Measurements from ENCODE around the gene MEIS1.
A peak's percentile ranks its signal among the peaks of the same experiment; 100 is the strongest.

Gene MEIS1

DNA sequence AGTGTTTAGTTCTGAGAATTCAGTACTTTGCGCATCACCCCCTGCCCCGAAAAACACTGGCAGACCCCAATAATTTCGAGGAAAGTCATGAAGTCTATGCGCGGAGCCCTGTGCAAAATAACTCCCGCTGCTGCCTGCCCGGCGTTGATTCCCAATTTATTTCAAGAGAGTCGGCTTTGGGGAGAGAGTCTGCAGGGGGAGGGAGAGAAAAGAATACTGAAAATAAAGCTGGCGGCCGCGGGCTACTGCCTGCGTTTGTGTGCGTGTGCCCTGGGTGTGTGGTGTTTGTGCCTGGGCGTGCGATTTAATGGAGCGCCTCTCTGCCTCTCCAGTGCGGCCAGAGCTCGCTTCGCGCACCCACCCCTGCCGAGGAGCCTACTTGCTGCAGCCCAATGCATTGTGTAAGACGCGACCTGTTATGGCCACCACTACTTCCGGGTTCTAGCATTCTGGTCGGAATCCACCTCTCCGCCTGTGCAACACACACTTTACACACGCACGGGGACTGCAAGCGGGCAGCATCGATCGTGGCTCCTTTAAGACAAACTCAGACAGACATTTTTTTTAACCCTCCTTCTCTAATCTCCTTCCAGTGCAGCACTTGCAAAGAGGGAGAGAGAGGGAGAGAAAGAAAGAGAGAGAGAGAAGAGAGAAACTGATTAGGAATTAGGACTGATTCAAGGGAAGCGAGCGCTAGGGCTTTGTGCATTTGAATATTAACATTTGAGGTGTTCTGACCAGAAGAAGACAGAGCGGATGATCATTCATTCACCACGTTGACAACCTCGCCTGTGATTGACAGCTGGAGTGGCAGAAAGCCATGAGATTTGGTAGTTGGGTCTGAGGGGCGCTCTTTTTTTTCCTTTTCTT is at the start of gene MEIS1:
MEIS1 (plus strand) TSS at position 447 of the 870 bp plus-strand sequence. CDS start 732 bp downstream, outside the sequence.
- DNase-seq = peak; percentile 97

DNA sequence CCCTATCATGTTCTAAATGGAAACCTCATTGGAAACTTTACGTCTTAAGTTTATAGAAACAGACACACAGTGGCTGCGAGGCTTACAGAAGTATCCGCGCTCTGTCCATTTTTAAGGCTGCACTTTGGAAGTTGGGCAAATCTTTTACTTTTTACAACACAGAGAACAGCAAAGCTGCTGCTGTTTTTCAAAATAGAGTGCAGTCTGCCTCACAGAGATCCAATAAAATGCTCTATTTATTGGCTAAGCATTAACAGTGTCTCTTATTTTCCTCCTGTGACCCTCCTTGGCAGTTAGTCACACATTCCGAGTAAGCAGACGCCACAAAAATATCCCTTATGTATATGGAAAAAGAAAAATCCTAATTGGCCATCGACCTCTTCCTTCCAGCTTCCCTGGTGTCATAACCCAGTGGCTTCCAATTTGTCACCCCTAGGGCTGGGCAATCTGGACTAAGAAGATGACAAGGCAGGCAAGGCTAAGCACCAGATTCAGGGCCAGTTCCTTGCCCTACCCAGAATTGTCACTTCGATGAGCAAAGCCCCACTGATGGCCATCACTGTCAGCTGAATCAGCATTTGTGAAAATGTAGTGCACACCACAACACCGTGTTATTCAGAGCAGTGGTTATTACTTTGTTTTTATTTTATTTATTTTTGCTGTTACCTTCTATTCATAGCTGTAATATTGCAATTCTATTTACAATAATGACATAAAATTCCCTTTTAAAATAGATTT is 47.7 kb upstream of the MEIS1 start:
- no peak for DNase-seq

DNA sequence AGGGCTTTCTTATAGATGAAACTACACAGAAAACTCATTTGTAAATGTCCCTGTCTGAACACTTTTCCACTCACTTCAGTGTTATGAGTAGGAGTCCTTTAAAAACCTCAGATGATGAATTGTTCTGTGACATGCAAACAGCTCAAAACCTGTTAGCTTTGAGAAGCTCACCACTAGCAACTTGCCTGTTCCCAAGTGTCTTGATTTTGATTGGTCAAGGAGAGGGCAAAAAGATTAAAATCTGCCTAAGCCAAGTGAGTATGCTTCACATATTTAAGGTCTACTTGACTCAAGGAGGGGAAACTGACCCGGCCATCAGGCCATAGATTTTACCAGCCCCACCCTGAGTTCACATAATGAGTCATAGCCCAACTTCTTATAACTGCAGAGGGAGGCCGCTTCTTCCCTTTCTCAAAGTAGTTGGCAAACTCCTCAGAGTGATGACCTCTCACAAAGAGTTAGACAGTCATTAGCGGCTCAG is 45.2 kb upstream of the MEIS1 start:
- no peak for DNase-seq

DNA sequence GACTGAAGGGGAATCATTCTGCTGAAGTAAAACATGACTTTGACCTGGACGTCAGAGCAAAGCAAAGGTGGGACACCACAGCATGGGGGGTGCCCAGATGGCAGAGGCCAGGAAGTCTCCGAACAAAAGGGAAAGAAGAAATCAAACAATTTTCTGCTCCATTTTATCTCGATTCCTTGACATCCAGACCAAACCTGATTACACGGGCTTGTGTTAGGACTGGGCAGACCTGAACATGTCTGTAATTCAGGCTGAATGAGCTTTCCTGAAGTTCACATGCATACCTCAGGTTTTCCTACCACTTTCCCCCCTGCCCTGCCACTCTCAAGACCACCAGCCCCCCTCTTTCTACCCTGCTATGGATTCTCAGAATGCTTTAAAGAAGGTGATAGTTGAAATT is 44.8 kb upstream of the MEIS1 start:
- no peak for DNase-seq

DNA sequence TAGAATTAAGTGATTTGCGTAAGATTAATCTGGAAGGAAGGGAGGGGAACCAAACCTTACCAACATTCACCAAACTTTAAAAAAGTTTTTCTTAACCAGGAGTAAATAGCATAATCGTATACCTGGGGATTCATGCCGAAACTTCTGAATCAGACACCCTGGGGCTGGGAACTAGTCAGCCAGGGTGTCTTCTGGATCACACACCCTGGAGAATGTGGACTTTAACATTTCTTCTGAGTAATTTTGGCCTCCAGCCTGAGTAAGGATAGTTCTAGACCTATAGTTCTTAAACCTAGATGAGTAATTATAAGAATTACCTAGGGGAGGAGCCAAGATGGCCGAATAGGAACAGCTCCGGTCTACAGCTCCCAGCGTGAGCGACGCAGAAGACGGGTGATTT is 44.1 kb upstream of the MEIS1 start:
- no peak for DNase-seq

DNA sequence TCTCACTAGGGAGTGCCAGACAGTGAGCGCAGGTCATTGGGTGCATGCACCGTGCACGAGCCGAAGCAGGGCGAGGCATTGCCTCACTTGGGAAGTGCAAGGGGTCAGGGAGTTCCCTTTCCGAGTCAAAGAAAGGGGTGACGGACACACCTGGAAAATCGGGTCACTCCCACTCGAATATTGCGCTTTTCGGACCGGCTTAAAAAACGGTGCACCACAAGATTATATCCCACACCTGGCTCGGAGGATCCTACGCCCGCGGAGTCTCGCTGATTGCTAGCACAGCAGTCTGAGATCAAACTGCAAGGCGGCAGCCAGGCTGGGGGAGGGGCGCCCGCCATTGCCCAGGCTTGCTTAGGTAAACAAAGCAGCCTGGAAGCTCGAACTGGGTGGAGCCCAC is 43.7 kb upstream of the MEIS1 start:
- DNase-seq = peak; percentile 9

DNA sequence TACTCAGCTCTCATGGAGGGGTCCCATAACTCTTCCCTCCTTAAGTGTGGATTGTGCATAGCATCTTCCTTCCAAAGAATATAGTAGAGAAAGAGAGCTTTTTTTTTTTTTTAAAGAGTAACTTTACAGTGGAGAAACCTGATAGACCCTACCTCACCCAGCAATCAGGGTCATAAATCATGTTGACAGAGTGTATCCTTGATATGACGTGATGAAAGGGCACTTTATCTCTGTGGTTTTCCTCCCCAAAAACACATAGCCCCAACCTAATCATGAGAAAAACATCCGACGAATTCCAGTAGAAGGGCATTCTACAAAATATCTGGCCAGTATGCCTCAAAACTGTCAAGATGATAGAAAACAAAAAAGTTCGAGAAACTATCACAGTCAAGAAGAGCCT is 29.5 kb upstream of the MEIS1 start:
- no peak for DNase-seq

DNA sequence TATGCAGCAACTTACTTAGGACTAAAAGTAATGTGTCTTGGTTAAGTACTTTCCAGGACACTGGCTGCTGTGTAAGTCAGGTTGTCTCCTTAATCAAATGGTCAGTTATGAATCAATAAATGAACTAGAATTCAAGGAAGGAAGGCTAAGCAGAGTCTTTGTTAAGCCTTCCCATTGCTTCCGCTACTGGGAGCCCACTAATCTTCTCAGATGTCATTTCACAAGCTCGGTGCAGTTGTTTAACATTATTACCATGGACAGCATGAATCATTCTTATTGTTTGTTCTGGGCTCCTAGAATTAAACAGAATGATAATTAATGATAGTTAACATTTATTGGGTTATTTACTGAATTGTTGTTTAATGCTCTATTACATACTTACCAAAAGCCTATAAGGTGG is 26.0 kb upstream of the MEIS1 start:
- DNase-seq = no peak

DNA sequence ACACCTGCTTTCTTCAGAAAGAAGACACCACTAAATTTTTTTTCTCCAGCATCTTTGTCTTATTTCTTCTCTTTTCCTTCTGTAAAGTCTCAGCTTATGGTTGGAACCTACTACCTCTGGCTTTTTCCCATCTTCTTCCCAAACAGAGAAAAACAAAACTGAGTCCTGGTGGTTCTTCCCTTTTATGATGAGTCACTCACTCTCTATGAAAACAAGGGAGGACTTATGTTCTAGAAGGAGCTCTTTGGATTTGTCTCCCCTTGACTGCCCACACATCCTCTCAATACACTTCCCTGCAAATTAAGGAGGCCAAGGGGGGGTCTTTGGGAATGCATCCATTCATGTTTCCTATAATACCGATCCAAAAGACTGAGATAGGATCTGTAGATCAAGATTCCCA is 22.1 kb upstream of the MEIS1 start:
- no peak for DNase-seq

DNA sequence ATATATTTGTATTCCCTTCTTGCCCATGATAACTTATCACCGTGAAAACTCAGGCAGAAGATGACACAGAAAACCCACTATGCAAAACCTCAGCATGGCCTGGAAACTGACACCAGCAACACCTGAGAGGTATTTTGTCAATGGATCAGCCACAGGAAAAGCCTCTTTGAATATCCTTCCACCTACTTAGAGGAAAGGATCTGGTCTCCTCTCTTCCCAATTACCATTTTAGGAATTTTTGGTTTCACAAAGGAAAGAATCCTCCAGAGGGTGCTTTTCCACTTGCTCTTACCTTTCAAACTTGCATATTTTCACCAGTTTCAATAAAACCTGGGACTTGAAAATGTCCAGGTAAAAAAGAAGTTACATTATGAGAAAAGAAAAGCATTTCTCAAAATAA is 20.0 kb upstream of the MEIS1 start:
- no peak for DNase-seq

DNA sequence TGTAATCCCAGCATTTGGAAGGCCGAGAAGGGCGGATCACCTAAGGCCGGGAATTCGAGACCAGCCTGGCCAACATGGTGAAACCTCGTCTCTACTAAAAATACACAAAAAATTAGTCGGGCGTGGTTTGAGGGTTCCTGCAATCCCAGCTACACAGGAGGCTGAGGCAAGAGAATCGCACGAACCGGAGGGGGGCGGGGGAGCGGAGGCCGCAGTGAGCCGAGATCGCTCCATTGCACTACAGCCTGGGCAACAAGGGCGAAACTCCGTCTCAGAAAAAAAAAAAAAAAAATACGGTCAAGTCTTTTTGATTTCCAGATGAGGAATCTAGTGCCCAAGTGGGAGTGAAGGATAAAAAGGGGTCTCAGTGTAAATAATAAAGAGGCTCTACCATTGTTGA is 16.5 kb upstream of the MEIS1 start:
- DNase-seq = no peak

DNA sequence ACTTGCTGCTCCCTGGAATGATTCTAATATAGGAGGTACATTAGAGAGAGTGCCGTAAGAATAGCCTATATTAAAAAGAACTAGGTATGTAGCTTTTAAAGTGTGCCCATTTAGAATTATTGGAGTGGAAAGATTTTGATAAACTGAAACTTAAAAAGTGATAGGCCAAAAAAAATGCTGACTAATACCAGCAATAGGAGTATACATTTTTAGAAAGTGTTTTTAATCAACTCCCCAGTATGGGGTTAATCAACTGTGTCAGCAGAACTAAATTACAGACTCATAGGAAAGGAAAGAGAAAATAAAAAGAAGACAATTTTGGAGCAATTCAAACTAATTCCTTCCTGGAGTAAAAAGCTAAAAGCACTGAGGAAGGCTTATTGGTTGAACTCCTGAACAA is 13.3 kb upstream of the MEIS1 start:
- DNase-seq = no peak

DNA sequence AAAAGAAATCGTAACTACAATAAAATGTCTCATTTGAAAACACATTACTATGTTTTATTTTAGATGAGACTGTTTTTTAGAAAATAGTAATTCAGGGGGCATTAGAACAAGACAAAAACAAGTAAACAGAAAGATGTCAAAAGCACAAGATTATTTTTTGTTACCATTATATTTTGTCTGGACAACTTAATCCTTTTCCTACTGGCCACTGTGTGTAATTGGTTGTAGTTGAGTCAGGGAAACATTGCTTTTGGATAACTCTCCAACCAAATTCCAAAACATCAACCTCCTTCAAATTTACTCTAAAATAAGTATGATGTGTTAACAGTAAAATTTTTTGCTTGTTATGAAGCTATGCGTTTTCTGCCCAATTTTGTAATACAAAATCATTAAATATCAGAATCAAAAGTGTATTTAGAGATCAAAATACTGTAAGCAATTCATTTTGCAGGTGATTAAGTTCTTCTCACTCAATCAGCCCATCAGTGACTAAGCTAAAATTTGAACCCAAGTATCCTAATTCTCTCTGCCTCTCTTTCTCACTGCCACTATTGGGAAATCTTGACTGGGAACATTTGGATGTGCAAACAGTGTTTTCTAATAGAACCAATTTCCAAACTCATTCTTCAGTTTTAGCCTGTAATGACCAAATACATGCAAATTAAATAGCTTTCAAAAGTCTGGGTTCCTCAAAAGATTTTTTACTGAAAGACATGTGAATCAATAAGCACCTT is 11.4 kb upstream of the MEIS1 start:
- DNase-seq = no peak

DNA sequence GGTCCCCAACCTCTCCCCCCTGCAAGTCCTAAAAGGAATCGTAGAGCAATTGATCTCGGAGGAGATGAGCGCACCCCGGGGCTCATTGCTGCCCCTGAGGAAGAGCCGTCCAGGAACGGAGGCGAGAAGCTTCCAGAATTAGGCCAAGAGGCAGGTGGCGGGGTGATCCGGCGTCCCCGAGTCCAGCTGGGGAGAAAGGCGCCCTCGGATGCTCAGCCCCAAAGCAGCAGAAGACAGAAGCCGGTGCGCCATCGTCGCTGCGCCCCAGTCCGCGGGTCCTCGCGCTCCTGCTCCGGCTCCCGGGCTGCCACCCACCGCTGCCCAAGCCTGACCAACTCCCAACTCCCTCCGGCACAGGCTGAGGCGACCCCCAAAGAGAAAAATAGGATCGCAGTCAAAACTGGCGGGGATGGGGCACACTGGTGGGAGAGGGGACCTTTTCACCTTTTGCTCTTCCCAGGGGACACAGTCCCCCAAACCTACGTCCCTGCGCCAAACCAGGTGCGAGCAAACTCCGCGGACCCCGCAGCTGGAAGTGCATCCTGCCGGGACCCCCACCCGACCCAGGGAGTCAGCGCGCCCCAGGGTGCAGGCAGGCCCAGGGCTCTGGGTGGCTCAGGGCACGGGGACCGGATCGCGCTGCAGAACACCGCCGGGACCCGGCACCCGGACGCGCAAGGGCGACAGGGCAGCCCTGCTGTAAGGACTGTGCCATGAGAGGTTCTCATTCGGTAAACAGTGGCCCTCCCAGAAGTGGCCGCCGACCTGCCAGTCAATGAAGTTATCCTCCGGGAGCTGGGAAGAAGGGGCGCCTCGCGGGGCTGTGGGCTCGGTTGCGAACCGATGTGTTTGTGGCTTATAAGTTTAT is 8.4 kb upstream of the MEIS1 start:
- peak; percentile 24 for DNase-seq

DNA sequence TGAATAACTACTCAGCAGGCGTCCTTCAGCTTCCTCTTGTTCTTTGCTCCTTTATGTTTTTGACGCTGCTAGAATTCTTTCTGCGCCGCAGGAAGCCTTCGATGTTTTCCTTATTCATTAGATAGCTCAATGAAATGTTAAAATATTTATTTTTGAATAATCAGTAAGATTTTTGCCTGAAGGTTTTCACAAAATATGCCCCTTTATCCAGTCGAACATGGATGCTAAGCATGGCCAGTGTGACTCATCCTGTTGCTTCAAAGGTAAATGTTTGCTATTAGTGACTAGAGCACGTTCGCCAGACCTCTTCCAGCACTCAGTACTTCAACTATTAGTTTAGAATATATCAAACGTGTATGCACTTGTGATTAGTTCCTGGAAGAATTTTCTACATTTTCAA is 7.6 kb upstream of the MEIS1 start:
- peak; percentile 47 for DNase-seq

DNA sequence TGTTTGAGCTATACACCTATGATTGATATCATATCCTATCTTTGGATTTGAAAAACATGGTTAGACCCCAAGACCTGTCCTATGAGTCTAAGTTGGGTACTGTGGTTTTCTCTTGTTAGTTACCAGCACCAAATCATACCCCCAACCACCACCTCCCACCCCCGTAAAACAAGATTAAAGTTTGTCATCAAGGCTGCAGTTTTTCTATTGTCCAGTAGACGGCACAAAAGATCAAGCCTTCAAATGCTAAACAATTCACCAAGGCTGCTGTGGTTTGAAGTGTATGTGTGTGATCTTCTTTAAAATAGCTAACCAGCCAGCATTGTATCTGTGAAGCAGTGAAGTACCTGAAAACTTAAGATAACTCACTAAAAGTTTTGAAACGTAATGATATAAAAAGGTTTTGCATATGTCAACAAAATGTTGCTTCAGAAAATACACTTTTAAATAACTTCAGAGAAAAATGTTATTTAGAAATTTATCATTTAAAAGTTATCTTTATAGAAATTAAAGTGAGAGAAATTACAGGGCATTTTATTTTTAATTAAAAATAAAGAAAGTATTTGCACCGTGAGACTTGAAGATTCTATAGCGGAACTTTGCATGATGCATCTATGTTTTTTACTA is 5.8 kb upstream of the MEIS1 start:
- DNase-seq = peak; percentile 62

DNA sequence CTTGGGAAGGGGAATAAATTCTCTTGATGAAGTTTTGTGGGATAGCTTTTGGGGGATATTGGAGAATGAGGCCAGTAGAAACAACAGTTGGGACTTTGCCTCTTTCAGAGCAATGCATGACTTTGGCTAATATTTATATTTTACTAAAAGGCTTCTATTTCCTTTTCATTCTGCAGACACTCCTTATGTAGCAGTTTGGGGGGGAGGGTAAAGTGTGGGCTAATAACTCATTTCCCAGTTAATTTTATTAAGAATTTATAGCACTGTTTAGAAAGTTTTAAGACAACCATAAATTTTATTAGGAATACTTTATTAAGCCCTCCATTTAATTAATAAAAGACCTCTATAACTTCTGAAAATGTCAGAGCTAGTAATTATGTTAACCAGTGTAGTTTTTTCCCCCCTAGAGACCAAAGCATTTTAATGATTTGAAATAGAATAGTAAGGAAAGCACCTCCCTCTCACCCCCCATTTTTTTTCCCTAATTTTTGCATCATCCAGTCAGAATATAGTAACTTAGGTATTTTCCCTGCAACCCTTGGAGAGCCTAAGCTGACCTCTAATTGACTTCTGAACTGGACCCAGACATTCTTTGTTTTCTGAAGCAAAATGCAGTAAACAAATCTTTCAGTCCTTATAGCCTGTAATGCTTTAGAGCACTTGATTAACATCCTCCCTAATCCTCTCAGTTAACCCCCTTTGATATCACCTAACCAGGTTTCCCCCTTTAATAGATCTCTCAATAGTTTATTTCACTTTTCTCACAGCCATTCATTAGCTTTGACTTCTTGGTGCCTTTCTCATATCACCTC is 5.0 kb upstream of the MEIS1 start:
- DNase-seq = no peak

DNA sequence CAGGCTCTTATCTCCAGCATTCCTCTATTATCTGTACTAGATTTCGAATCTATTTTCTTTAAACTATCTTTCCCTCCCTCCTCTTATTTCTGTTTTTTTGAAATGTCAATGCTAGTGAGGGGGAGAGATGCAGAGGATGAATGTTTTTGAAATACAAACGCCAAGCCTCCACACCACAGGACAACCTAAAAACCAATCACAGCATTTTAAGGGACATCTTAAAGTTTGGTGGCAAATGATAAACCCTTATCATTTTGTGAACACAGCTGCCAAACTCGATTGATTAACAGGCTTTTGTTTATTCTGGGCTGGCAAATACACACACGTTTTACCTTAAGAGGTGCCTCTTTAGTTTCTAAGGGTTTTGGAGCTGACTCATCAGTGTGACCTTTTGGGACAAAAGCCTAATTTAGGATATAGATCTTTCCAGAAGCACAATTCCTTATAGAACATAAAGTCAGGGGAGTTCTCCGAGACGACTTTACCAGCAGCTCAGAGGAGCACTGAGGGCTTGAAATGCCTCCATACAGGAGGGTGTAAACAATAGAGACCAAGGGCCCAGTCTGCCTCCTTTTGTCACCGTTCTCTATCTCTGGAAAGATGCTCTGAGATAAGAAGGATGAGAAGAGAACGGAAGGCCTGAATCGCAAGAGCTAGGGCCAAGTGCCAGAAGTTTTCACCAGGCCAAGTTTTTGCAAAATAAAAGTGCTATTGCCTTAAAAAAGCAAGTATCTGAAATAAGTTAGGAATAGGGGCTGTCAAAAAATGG is 4.2 kb upstream of the MEIS1 start:
- peak; percentile 12 for DNase-seq

DNA sequence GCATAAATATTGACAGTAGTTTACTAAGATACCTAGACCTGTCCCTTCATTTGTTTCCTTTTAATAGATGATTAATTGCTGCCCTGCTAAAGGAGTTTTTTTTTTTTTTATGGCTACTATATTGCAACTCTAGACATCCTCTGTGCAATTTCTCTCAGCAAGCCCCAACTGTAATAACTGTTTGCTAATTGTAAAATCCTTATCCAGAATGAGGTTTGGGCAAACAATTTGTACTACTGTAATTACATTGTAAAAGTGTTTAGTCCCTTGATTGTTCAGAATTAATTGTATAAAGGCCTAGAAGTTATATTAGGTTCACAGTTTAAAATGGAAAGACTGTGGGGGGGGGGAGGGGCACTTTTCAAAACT is 3.7 kb upstream of the MEIS1 start:
- peak; percentile 54 for DNase-seq

DNA sequence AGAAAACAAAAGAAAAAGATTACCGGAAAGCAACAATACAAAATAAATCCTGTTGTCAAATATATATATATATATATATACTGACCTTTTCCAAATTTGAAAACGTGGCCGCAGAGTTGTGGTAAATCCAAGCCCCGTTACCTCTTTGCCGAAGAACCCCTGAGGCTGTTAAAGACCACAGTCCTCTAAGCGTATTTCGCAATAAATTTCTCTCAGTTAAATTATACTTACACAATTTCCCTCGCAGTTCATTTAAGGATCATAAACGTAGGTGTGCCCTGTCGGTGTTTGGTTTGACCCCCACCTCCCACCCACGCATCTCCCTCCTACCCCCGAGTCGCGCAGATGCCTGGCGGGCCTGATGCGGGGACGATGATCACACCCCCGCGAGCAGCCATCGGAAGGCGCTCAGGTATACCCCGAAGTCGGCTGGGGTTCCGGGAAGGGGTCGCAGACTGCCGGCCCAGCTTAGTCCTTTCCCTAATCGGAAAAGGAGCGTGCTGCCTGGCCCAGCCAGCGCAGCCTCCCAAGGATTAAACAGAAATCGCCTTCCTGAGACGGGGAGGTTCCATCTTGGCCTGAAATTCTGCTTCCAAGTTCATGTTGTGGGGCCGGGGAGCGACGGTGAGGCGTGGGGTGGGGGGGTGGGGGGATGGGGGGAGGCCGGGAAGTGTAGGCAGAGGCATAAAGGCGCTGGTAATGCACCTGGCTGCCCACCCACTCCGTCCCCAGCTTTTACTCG is 2.9 kb upstream of the MEIS1 start:
- no peak for DNase-seq

Measured in NCI-H146 (cell line).